Activated CD8-positive, alpha-beta T cell treated with anti-CD3 and anti-CD28 coated beads for 36 hours (primary cell): ENCODE data around the gene GOLGA6A. TPM values are rescaled to one million over a fixed set of nuclear protein-coding genes. Genes with fewer than 3 reads are reported as not detected.

Experiments used
- ATAC-seq: fragments of 200-7000 bp; cut with Tn5 transposase; one replicate; pipeline ENCODE4 v1.10.0; 2021; ENCODE audit warnings: mild to moderate bottlenecking, moderate library complexity
- CTCF ChIA-PET: fragments of 350-600 bp; sonication (Branson Sonifier 250); formaldehyde crosslinking; loops from one replicate; lab custom pipeline; 2021; ENCODE audit warnings: antibody characterized with exemption; lab: Charles Lee
- POLR2A ChIA-PET: fragments of 350-600 bp; sonication (Branson Sonifier 250); formaldehyde crosslinking; loops from one replicate; lab custom pipeline; 2021; ENCODE audit warnings: antibody characterized with exemption; lab: Charles Lee
- DNase-seq: peaks from one replicate; pipeline ENCODE4 v3.0.0-alpha.2; 2020
- H3K27ac Mint-ChIP-seq: one replicate; pipeline ENCODE4 v1.8.0; 2021; ENCODE audit warnings: mild to moderate bottlenecking, mixed read lengths
- H3K27me3 Mint-ChIP-seq: one replicate; pipeline ENCODE4 v1.8.0; 2021; ENCODE audit warnings: mixed read lengths
- H3K36me3 Mint-ChIP-seq: one replicate; pipeline ENCODE4 v1.8.0; 2021; ENCODE audit warnings: low read depth, mixed read lengths
- H3K4me1 Mint-ChIP-seq: one replicate; pipeline ENCODE4 v1.8.0; 2021; ENCODE audit warnings: low read depth, mixed read lengths
- H3K4me3 Mint-ChIP-seq: one replicate; pipeline ENCODE4 v1.8.0; 2021; ENCODE audit warnings: mild to moderate bottlenecking, moderate library complexity, mixed read lengths
- H3K9me3 Mint-ChIP-seq: one replicate; pipeline ENCODE4 v1.8.0; 2021; ENCODE audit warnings: mixed read lengths
- intact Hi-C: fragments of 100-400 bp; cut with micrococcal nuclease; formaldehyde crosslinking; loops from one replicate; pipeline ENCODE4 v1.10.0; 2022
- total RNA-seq, 2 experiments: library from RNA; stranded (reverse); gene quantifications; one replicate each; pipeline ENCODE4 v1.2.3, GENCODE V29; 2021
- TF ChIP-seq, protein P1 (sequence below): fragments of 200-600 bp; IDR thresholded peaks from one replicate; pipeline ENCODE4 v1.8.0; 2022; ENCODE audit warnings: antibody characterized with exemption, mild to moderate bottlenecking

GOLGA6A gene
- total RNA-seq, 2 experiments from 2014 or later, result not detected

DNA sequence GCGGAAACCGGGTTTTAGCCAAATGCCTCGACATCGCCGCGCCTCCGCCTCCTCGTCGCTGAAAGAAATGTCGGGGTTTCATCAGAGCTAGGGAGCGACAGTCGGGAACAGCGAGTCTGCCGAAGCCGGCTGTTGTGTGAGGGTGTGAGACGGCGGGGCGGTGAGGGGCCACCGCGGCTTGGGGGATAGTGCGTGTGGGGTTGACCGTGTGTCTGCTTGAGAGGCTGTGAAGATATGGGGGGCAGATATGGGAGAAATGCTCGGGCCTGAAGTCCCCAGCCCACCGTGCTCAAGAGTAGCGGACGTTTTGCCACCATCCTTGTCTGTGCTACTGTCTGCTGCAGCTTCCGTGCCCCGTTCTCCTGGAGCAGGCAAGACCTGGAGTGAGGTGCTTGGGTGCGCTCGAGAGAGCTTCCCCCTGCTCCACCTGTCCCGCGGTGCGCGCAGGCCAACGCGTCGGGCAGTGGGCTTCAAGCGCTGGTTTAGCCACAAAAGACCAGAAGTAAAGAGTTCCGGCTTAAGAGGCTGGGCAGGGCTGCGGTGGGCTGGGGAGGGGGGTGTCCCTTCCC, 47.3 kb upstream of the GOLGA6A start:
- Mint-ChIP-seq H3K9me3 (no peaks in the 10 kb centered on the region), H3K27ac (no peak overlapping the region), H3K36me3 (no peaks in the 10 kb centered on the region), H3K27me3 (peaks cover 78% of the 10 kb centered on the region), H3K4me3 (no peak overlapping the region), H3K4me1 (peaks cover 27% of the 10 kb centered on the region)
- intact Hi-C loops, result loop anchor here (5.0 to 10.0 kb wide), 2 partner anchors 175 to 193 kb away; no protein-coding TSS in a partner anchor
- CTCF ChIA-PET, result interaction anchor here (0.8 to 3.4 kb wide), 5 partner anchors 21 to 192 kb away, joined by 3 to 67 read pairs (median 4); no protein-coding TSS in a partner anchor
- TF ChIP-seq, protein P1, sequence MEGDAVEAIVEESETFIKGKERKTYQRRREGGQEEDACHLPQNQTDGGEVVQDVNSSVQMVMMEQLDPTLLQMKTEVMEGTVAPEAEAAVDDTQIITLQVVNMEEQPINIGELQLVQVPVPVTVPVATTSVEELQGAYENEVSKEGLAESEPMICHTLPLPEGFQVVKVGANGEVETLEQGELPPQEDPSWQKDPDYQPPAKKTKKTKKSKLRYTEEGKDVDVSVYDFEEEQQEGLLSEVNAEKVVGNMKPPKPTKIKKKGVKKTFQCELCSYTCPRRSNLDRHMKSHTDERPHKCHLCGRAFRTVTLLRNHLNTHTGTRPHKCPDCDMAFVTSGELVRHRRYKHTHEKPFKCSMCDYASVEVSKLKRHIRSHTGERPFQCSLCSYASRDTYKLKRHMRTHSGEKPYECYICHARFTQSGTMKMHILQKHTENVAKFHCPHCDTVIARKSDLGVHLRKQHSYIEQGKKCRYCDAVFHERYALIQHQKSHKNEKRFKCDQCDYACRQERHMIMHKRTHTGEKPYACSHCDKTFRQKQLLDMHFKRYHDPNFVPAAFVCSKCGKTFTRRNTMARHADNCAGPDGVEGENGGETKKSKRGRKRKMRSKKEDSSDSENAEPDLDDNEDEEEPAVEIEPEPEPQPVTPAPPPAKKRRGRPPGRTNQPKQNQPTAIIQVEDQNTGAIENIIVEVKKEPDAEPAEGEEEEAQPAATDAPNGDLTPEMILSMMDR, result no peak
- ATAC-seq (no peak), DNase-seq (peak; percentile 11)
- POLR2A ChIA-PET, result interaction anchor here (1.0 kb wide), 1 partner anchor 30 kb away, joined by 3 read pairs; no protein-coding TSS in a partner anchor

DNA sequence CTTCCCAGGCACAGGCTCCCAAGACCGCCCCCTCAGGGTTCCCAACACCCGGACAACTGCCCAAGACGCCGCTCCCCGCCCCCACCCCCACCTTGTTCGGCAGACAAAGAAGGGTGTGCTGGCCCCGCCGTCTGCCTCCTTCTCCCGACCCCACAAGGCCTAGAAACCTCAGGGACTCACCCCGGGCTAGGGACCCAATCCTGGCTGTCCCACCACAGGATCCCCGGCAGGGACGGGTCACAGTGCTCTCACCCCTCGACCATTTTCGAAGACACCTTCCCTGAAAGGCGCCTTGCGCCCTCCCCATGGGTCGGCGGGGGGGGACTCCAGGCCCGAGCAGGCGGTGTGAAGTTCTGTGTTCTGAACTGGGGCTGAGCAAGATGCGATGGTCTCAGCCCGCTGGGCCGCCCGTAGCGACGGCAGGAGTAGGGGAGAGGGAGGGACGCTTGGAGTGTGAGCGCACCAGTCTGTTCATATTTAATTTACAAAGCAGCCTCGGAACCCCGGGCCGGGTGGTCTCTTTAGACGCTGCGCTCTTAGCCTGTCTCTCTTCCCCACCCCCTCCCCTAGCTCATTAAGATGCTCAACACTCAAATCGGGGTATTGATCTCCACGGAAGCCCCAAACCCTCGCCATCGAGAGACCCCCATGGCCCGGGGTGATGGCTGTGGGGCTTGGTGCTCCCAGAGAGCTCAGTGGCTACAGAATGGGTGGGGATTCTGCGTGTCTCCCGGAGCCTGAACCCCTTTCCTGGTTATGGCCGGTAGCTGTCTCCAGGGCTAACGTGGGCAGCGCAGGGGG, 46.6 kb upstream of the GOLGA6A start:
- no peak overlapping the region for H3K4me3 Mint-ChIP-seq
- no peaks in the 10 kb centered on the region for H3K36me3 Mint-ChIP-seq
- no peaks in the 10 kb centered on the region for H3K9me3 Mint-ChIP-seq
- peaks cover 22% of the 10 kb centered on the region for H3K4me1 Mint-ChIP-seq
- H3K27me3 Mint-ChIP-seq, result peaks cover 74% of the 10 kb centered on the region
- intact Hi-C loops, result loop anchor here (5.0 to 10.0 kb wide), 2 partner anchors 176 to 193 kb away; no protein-coding TSS in a partner anchor
- TF ChIP-seq, protein P1, result no peak
- ChIA-PET CTCF (interaction anchor here (0.7 to 3.4 kb wide), 18 partner anchors 10 to 303 kb away, joined by 3 to 67 read pairs (median 4); no protein-coding TSS in a partner anchor), POLR2A (interaction anchor here (1.0 to 1.6 kb wide), 4 partner anchors 30 to 191 kb away, joined by 3 to 5 read pairs (median 4); no protein-coding TSS in a partner anchor)
- no peak for DNase-seq
- no peak overlapping the region for H3K27ac Mint-ChIP-seq
- no peak for ATAC-seq

DNA sequence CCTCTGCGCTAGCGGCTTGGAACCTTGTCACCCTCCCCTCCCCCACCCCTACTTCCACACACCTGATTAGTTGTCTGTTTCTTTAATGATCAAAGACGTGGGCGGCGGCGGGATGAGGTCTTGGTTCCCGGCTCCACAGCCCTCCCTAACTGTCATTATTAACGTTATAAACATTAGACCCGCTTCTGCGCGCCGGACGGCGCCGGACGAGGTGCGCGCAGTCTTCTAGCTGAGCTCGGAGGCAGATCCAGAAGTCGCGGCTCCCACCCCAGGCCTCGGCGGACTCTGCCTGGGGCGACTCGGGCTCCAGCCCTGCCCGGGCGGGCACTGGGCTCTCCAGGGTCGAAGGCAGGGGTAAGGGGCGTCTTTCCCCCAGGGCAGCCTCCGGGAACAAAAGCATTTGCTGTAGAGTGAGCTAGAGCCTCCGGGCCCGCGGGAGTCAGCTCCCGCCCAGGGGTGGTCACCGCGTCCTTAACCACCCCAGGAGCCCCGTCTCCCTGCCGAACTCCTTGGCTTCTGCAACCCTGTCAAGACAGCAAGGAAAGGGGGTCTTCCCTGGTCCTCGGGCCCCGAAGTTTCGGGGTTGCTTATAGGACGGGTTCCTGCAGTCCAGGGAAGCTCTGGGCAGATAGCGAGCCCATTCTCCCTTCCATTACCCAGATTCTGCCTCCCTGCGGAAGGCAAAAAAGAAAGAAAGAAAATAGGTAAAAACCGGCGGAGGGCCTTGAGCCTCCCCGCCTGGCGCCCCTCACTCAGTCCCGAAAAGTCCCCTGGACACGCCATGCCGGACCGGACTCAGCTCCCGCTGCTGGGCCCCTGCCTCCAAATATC, 45.8 kb upstream of the GOLGA6A start:
- TF ChIP-seq, protein P1, result no peak
- CTCF ChIA-PET, result interaction anchor here (0.7 to 3.4 kb wide), 20 partner anchors 9 to 304 kb away, joined by 3 to 67 read pairs (median 3); partner anchors contain the start of gene STRA6
- Mint-ChIP-seq H3K9me3 (no peaks in the 10 kb centered on the region), H3K4me3 (no peak overlapping the region), H3K27ac (no peak overlapping the region), H3K36me3 (no peaks in the 10 kb centered on the region), H3K4me1 (peaks cover 19% of the 10 kb centered on the region), H3K27me3 (peaks cover 67% of the 10 kb centered on the region)
- ATAC-seq (peak; percentile 38), DNase-seq (peak; percentile 19)
- POLR2A ChIA-PET, result interaction anchor here (1.3 to 1.6 kb wide), 3 partner anchors 47 to 192 kb away, joined by 3 to 5 read pairs (median 4); no protein-coding TSS in a partner anchor
- intact Hi-C loops, result loop anchor here (5.0 to 10.0 kb wide), 2 partner anchors 177 to 194 kb away; no protein-coding TSS in a partner anchor

DNA sequence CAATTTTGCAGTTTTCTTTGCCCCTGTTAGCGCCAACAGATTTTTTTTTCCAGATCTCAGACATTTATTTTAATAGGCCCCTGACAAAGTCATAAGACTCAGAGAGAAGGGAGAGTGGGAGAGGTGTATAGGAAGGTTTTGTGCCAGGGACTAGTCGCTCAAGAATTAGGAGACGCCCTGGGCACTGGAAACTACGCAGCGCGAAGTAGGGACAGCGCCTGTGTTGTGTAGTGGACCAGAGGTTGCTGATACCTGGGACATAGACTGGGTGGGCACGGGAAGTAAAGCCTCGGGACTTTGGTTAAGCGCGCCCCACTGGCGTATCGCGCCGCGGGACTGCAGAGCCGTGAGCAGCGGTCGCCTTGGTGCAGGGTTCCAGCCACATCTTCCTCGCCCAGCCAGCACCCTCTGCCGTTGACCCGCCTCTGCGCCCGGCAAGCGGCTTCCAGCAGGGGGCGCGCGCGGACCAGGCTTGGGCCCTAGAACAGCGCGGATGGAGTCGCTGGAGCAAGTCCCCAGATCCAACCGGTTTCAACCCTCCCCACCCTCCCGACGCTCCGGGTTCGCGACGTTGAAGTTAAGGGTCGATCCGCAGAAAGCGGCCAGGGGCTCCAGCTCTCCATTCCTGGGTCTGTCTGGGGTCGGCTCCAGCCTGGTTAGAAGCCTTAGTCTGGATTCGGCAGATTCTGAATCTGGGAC, 45.1 kb upstream of the GOLGA6A start:
- intact Hi-C loops, result loop anchor here (5.0 to 10.0 kb wide), 2 partner anchors 177 to 195 kb away; no protein-coding TSS in a partner anchor
- DNase-seq, result peak; percentile 92
- Mint-ChIP-seq H3K27me3 (peaks cover 60% of the 10 kb centered on the region), H3K4me3 (no peak overlapping the region), H3K9me3 (no peaks in the 10 kb centered on the region), H3K27ac (no peak overlapping the region), H3K4me1 (peaks cover 17% of the 10 kb centered on the region), H3K36me3 (no peaks in the 10 kb centered on the region)
- ATAC-seq, result peak; percentile 92
- POLR2A ChIA-PET, result interaction anchor here (1.4 to 1.6 kb wide), 2 partner anchors 47 to 188 kb away, joined by 3 to 4 read pairs; no protein-coding TSS in a partner anchor
- CTCF ChIA-PET, result interaction anchor here (0.9 to 3.4 kb wide), 11 partner anchors 10 to 204 kb away, joined by 3 to 67 read pairs (median 4); partner anchors contain the start of gene STRA6
- TF ChIP-seq, protein P1, result peak; percentile 93
